GM12892 (cell line): ENCODE data around the gene CRYGN.

ENCODE experiments used
- DNase-seq: peaks from one replicate; pipeline ENCODE4 v3.0.0; 2011; ENCODE audit not compliant: insufficient read length
- FAIRE-seq: peaks from 2 replicates; lab custom pipeline; 2011; peaks lifted over from hg19 to GRCh38; lab: Jason Lieb, UNC
- POLR2A ChIP-seq: IDR thresholded peaks from 2 replicates; pipeline ENCODE4 v1.6.1; 2011; ENCODE audit warnings: low read depth, low read length, control low read depth
- POLR2AphosphoS5 ChIP-seq: IDR thresholded peaks from 2 replicates; pipeline ENCODE4 v1.6.1; 2011; ENCODE audit warnings: low read depth, low read length, control low read depth
- TAF1 ChIP-seq: IDR thresholded peaks from 2 replicates; pipeline ENCODE4 v1.6.1; 2011; ENCODE audit warnings: low read depth, mild to moderate bottlenecking, control low read depth, low read length, borderline replicate concordance

CRYGN gene

GRCh38 chr7:151436446-151437158 is 3.3 kb downstream of the CRYGN start:
- no peak for TF ChIP-seq POLR2A
- no peak for TF ChIP-seq POLR2AphosphoS5
- TF ChIP-seq TAF1 = no peak
- no peak for FAIRE-seq
- no peak for DNase-seq

- no peak for DNase-seq
- no peak for FAIRE-seq
- no peak for TF ChIP-seq TAF1
- no peak for TF ChIP-seq POLR2AphosphoS5
- no peak for TF ChIP-seq POLR2A
Measured at GRCh38 chr7:151435971-151436370, 4.0 kb downstream of the CRYGN start.

GRCh38 chr7:151435103-151435916 is 4.6 kb downstream of the CRYGN start:
- DNase-seq = no peak
- no peak for TF ChIP-seq TAF1
- TF ChIP-seq POLR2A = no peak
- TF ChIP-seq POLR2AphosphoS5 = no peak
- FAIRE-seq = no peak

GRCh38 chr7:151434549-151434948 is 5.4 kb downstream of the CRYGN start:
- DNase-seq (no peak), FAIRE-seq (no peak)
- TF ChIP-seq TAF1 (no peak), POLR2AphosphoS5 (no peak), POLR2A (no peak)

- no peak for FAIRE-seq
- TF ChIP-seq POLR2AphosphoS5 (no peak), TAF1 (no peak), POLR2A (no peak)
- no peak for DNase-seq
Measured at GRCh38 chr7:151433721-151434400, 6.1 kb downstream of the CRYGN start.

DNA sequence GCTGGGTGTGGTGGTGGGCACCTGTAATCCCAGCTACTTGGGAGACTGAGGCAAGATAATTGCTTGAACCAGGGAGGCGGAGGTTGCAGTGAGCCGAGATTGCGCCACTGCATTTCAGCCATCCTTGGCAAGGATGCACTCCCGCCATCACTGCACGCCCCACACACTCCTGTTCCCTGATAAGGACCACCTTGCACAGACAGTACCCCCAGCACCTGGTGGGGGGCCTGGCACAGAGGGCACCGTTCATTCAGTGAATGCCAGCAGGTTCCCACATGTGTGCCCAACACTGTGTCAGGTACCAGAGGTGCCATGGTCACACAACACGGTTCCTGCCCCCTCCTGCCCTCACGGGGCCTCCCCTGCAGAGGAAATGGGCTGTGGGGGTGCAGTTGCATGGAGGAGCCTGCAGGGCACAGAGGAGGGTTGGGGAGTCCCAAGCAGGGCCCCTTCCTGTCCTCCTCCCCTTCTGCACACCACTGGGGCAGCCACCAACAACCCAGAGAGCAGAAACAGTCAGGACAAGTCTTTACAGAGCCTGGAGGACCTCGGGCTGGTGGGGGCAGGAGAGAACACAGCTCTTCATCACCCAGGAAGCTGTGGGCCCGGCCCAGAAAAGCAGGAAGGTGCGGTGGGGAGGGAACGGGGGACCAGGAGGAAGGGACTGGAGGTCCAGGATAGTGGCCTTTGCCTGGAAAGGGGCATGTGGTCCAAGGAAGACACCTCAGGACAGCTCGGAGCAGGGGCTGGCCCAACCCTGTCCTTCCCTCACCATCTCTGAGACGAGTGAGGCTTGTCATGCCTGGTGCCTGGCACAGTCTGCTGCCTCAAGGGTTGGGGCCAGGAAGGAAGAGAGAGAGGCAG is 7.1 kb downstream of the CRYGN start:
- peak; percentile 76 for DNase-seq
- FAIRE-seq = no peak
- TF ChIP-seq POLR2A (no peak), TAF1 (no peak), POLR2AphosphoS5 (no peak)

- DNase-seq = no peak
Measured at GRCh38 chr7:151431768-151432311, 8.1 kb downstream of the CRYGN start.

DNA sequence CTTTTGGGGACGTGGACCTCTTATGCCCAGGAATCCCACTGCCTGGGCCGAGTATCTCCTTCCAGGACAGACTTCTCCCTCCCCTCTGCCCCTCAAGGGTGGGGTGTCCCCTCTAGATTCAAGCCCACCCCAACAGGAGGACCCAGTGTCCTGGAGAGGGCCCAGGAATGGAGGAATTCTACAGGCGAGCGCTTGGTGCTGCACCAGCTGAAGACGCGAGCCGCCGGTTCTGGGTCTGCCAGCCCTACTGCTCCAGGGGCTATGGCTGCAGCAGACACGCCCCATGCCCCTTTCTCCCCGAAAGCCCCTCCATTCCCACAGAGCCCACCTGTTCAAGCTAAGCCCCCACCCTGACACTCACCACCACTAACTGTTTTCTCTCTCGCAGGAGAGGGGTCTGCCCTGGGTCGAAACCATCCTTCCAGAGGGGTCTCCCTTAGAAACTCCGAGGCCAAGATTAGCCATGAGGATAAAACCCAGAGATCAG is 8.6 kb downstream of the CRYGN start:
- no peak for FAIRE-seq
- TF ChIP-seq POLR2A = no peak
- TF ChIP-seq TAF1 = no peak
- TF ChIP-seq POLR2AphosphoS5 = no peak
- no peak for DNase-seq

More at GRCh38 chr7:151431768-151432311, 8.1 kb downstream of the CRYGN start:
- FAIRE-seq = no peak
- no peak for TF ChIP-seq POLR2AphosphoS5
- no peak for TF ChIP-seq TAF1
- TF ChIP-seq POLR2A = no peak

- no peak for TF ChIP-seq POLR2A
- TF ChIP-seq POLR2AphosphoS5 = no peak
- no peak for TF ChIP-seq TAF1
- DNase-seq (no peak), FAIRE-seq (no peak)
Measured at GRCh38 chr7:151430391-151431205, 9.3 kb downstream of the CRYGN start.
